ENCODE data around the gene SEMA3D. TPM values are rescaled to one million over a fixed set of nuclear protein-coding genes. Genes with fewer than 3 reads are reported as not detected.

SEMA3D gene
- total RNA-seq, 1 donor from 2014 or later = 264 TPM

DNA sequence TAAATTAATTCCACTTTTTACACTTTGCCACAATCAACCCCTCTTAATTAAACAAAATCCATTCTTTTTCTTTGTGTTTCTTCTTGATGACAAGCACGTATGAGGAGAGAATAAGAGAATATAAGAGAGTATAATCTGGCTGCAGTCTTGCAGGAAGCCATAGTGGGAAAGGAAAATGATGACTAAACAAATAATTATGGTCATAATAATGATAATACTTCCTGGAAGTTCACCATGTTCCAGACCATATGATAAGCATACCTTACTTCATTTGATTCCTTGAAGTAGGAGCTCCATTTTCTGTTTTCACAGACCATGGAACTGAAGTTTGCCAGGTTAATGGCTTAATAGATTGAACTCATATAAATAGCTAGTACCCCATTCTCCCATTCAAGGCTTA, 237.8 kb downstream of the SEMA3D start:
- H3K4me1 Mint-ChIP-seq = peaks cover 4% of the 10 kb centered on the region
- DNase-seq (ENCODE audit: low spot score in 2 of 2, unreplicated experiment in 2 of 2) = no peak
- TF ChIP-seq, protein P1, sequence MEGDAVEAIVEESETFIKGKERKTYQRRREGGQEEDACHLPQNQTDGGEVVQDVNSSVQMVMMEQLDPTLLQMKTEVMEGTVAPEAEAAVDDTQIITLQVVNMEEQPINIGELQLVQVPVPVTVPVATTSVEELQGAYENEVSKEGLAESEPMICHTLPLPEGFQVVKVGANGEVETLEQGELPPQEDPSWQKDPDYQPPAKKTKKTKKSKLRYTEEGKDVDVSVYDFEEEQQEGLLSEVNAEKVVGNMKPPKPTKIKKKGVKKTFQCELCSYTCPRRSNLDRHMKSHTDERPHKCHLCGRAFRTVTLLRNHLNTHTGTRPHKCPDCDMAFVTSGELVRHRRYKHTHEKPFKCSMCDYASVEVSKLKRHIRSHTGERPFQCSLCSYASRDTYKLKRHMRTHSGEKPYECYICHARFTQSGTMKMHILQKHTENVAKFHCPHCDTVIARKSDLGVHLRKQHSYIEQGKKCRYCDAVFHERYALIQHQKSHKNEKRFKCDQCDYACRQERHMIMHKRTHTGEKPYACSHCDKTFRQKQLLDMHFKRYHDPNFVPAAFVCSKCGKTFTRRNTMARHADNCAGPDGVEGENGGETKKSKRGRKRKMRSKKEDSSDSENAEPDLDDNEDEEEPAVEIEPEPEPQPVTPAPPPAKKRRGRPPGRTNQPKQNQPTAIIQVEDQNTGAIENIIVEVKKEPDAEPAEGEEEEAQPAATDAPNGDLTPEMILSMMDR (IDR thresholded peaks at IDR 0.05; ENCODE audit: unreplicated experiment) = no peak
- no peak overlapping the region for H3K27ac Mint-ChIP-seq
- H3K36me3 Mint-ChIP-seq = no peaks in the 10 kb centered on the region
- no peaks in the 10 kb centered on the region for H3K27me3 Mint-ChIP-seq (ENCODE audit: low read depth)
- H3K4me3 Mint-ChIP-seq = no peak overlapping the region
- peaks cover 3% of the 10 kb centered on the region for H3K9me3 Mint-ChIP-seq

DNA sequence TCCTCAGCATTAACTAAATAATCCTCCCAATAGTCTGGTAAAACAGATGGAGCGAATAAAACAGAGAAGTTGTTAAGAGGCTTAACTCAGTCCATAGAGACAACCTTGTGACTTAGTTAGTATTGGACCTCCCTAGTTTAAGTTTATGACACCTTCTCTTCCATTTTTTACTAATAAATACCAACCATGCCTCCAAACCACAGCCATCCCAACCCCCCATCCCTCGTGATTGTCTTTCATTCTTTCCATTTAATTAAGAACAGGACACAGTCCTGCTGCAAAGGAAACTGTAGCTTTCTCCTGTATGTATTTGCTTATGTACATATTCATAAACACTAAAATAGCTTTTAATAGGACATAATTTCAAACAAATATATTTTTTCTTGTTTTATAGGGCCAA, 238.2 kb downstream of the SEMA3D start:
- no peak for DNase-seq (ENCODE audit: low spot score in 2 of 2, unreplicated experiment in 2 of 2)
- H3K27ac Mint-ChIP-seq = no peak overlapping the region
- no peaks in the 10 kb centered on the region for H3K27me3 Mint-ChIP-seq (ENCODE audit: low read depth)
- no peak overlapping the region for H3K4me3 Mint-ChIP-seq
- TF ChIP-seq, protein P1 (IDR thresholded peaks at IDR 0.05; ENCODE audit: unreplicated experiment) = no peak
- no peaks in the 10 kb centered on the region for H3K36me3 Mint-ChIP-seq
- peaks cover 4% of the 10 kb centered on the region for H3K4me1 Mint-ChIP-seq
- H3K9me3 Mint-ChIP-seq = peaks cover under 1% of the 10 kb centered on the region

DNA sequence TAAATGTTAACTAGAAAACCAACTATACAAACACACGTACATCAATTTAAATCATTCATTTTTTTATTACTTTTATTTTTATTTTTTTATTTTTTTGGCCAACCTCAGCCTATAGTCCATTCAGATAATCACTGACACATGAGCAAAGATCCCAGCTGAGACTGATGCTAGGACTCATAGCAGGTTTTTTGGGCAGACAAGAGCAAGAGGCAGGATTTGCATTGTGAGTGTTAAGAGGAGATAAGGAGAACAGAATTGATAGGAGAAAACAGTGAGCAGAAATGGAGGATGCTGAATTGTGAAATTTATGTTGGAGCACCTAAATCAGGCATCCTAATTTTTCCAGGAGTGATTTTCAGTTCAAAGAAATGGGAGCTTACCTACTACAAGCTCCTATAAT, 240.3 kb downstream of the SEMA3D start:
- no peaks in the 10 kb centered on the region for H3K9me3 Mint-ChIP-seq
- TF ChIP-seq, protein P1 (IDR thresholded peaks at IDR 0.05; ENCODE audit: unreplicated experiment) = no peak
- H3K4me1 Mint-ChIP-seq = no peaks in the 10 kb centered on the region

More for the DNA sequence above, 240.3 kb downstream of the SEMA3D start:
- Mint-ChIP-seq H3K27me3 (ENCODE audit: low read depth) (no peaks in the 10 kb centered on the region), H3K4me3 (no peak overlapping the region), H3K36me3 (no peaks in the 10 kb centered on the region), H3K27ac (no peak overlapping the region)
- DNase-seq (ENCODE audit: low spot score in 2 of 2, unreplicated experiment in 2 of 2) = no peak
